HL-60/S4 treated with retinoic acid at 250 ng/mL for 4 days and 3 days (cell line): ENCODE results near the gene GPSM3.
"Not testable (repeated sequence)": the region's sequence is repeated elsewhere in the genome, so short reads cannot be mapped to it uniquely, and the experiment has no call there.

ENCODE experiments used
- in situ Hi-C: fragments of 300-500 bp; cut with MboI; formaldehyde crosslinking; loops from 2 replicates; pipeline ENCODE4 v1.7.0; 2022; ENCODE audit warnings: low sequenced_read_pairs

GPSM3 gene

GRCh38 chr6:32203426-32204267 is 11.2 kb upstream of the GPSM3 start:
- in situ Hi-C loops = no loop called here

- in situ Hi-C loops = no loop called here
Observed at GRCh38 chr6:32202186-32202585, 9.7 kb upstream of the GPSM3 start.

GRCh38 chr6:32200711-32201475 is 8.4 kb upstream of the GPSM3 start:
- in situ Hi-C loops = no loop called here

- in situ Hi-C loops = no loop called here
Observed at GRCh38 chr6:32198866-32199265, 6.4 kb upstream of the GPSM3 start.

GRCh38 chr6:32198345-32198696 is 5.9 kb upstream of the GPSM3 start:
- in situ Hi-C loops = no loop called here

- in situ Hi-C loops = no loop called here
Observed at GRCh38 chr6:32196682-32197616, 4.5 kb upstream of the GPSM3 start.

GRCh38 chr6:32195902-32196681 is 3.6 kb upstream of the GPSM3 start:
- in situ Hi-C loops = no loop called here

GRCh38 chr6:32195652-32195901 is 3.1 kb upstream of the GPSM3 start:
- in situ Hi-C loops = no loop called here

- in situ Hi-C loops = no loop called here
Observed at GRCh38 chr6:32194825-32195651, 2.6 kb upstream of the GPSM3 start.

- in situ Hi-C loops = no loop called here
Observed at GRCh38 chr6:32194388-32194787, 1.9 kb upstream of the GPSM3 start.

- in situ Hi-C loops = not testable (repeated sequence)
Observed at GRCh38 chr6:32193096-32193495, 653 bp upstream of the GPSM3 start.

GRCh38 chr6:32191696-32192607 is 491 bp downstream of the GPSM3 start:
- in situ Hi-C loops = no loop called here

GRCh38 chr6:32190911-32191677 is 1.3 kb downstream of the GPSM3 start:
- in situ Hi-C loops = no loop called here

- in situ Hi-C loops = no loop called here
Observed at GRCh38 chr6:32190054-32190851, 2.2 kb downstream of the GPSM3 start, which contains the start of gene PBX2. Gene PBX2, minus strand, starts transcription at chr6:32190202. Its CDS starts 287 bp downstream, at chr6:32189915.

- in situ Hi-C loops = no loop called here
Observed at GRCh38 chr6:32189742-32190053, 2.7 kb downstream of the GPSM3 start.

- in situ Hi-C loops = no loop called here
Observed at GRCh38 chr6:32189069-32189741, 3.2 kb downstream of the GPSM3 start.
